Activated CD8-positive, alpha-beta memory T cell treated with anti-CD3 and anti-CD28 coated beads, Interleukin-2, amount 50 U/mL, for 24 hours (primary cell): Measurements from ENCODE around the gene AK5.

Experiments used
- DNase-seq: peaks from one replicate; pipeline ENCODE4 v3.0.0-alpha.2; 2020; ENCODE audit errors: extremely low read depth

AK5 gene

GRCh38 chr1:77589231-77589630 lies 307.4 kb downstream of the AK5 start:
- no peak for DNase-seq

DNA sequence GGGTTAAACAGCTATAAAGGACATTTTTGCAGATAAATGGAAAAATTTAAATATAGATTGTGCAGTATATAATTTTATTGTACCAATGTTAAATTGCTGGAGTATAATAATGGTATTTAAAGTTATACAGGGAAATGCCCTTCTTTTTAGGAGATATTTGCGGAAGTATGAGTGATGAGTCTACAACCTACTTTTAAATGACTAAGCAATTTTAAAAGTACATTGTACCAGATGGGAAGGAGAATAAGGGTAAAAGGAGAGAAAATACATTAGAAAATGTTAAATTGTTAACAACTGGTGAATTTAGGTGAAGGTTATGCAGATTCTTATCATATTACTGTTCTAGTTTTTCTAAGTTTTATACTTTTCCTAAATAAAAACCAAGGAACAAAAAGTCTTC lies 308.8 kb downstream of the AK5 start:
- no peak for DNase-seq

GRCh38 chr1:77592906-77593305 lies 311.1 kb downstream of the AK5 start:
- no peak for DNase-seq

DNA sequence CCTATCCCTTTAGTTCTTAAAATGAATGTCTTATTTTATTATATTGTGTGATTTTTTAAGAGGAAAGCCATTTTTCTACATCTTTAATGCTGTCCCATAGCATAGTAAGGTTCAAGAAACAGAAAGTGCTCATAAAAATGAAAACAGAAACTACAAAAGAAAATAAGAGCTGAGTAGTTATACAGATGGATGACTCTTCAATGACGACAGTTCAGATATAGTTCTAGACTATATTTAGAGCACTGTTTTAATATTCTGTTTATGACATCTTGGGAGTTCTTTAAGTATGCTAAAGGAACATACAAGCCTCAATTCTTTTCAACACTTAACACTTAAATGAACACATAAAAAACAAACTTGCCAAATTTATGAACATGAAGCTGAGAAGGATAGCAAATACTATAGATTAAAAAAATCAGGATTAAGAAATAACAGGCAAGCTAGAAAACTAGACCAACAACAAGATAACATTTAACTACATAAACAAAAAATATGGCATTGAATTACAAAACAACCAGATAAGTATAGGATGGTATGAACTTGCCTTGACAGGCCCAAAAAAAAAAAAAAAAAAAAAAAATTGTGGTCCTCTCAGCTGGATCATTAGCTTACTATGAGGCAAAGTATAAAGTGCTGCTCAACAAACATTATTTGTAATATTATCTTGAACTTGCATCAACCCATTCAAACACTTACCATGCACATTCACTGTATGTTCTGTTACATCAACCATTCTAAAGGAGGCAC lies 312.7 kb downstream of the AK5 start:
- DNase-seq: no peak

GRCh38 chr1:77597310-77597709 lies 315.5 kb downstream of the AK5 start:
- DNase-seq: no peak

DNA sequence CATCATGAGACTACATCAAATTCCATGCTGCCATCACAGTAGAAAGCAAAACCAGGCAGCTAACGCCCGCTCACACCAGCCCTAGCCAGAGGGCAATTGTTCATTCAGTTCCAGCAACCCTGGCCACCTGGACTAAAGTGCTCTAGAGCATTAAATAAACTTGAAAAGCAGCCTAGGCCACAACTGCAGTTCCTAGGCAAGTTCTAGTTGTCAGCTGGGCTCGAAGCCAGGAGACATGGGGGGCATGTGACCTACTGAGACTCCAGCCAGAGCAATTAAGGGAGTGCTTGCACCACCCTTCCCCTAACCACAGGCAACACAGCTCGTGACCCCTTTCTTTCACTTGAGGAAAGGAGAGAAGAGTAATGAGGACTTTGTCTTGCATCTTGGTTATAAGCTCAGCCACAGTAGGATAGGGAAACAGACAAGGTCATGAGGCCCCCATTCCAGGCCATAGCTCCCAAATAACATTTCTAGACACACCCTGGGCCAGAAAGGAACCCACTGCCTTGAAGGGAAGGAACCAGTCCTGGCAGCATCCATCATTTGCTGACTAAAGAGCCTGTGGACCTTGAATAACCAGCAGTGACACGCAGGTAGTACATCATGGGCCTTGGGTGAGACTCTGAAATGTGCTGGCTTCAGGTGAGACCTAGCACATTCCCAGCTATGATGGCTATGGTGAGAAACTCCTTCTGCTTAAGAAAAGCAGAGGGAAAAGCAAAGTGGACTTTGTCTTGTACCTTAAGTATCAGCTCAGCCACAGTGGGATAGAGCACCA lies 323.6 kb downstream of the AK5 start:
- DNase-seq: no peak

- DNase-seq: no peak
Measured at GRCh38 chr1:77608893-77609292, 327.1 kb downstream of the AK5 start.
